Right renal pelvis (tissue), 4 donors: ENCODE data around the gene BLOC1S6. TPM values are rescaled to one million over a fixed set of nuclear protein-coding genes. Genes with fewer than 3 reads are reported as not detected.
A peak's percentile ranks its signal among the peaks of the same experiment; 100 is the strongest.

ENCODE experiments used
- DNase-seq, 4 donors: peaks; one replicate each; pipeline ENCODE4 v3.0.0-alpha.2; 2013; ENCODE audit warnings: low read depth in 4 of 4, low spot score in 3 of 4, missing footprints in 1 of 4
- polyA plus RNA-seq, 4 donors: library from polyadenylated mRNA; unstranded; fragments of 120-200 nt; gene quantifications; one replicate each; pipeline ENCODE4 v1.2.1, GENCODE V29; 2013; ENCODE audit not compliant: insufficient read length in 4 of 4

Gene BLOC1S6
- polyA plus RNA-seq, 4 donors, result 41.3 to 57.6 (median 50.8) TPM

GRCh38 chr15:45587863-45588170 is 638 bp downstream of the BLOC1S6 start:
- no peak for DNase-seq

- peak in 1 of 4 donors; percentile 18 for DNase-seq
Observed at GRCh38 chr15:45588219-45588875, 1.2 kb downstream of the BLOC1S6 start.

GRCh38 chr15:45589256-45589655 is 2.1 kb downstream of the BLOC1S6 start:
- DNase-seq, result no peak

- DNase-seq, result no peak
Observed at GRCh38 chr15:45594319-45594718, 7.1 kb downstream of the BLOC1S6 start.

GRCh38 chr15:45594835-45595530 is 7.8 kb downstream of the BLOC1S6 start:
- DNase-seq, result no peak

GRCh38 chr15:45603881-45604280 is 16.7 kb downstream of the BLOC1S6 start:
- DNase-seq, result no peak

GRCh38 chr15:45604326-45604725 is 17.1 kb downstream of the BLOC1S6 start:
- DNase-seq, result no peak

- DNase-seq, result no peak
Observed at GRCh38 chr15:45606413-45606812, 19.2 kb downstream of the BLOC1S6 start.

- no peak for DNase-seq
Observed at GRCh38 chr15:45606841-45607240, 19.7 kb downstream of the BLOC1S6 start.

GRCh38 chr15:45611305-45611704 is 24.1 kb downstream of the BLOC1S6 start:
- DNase-seq, result no peak

- DNase-seq, result no peak
Observed at GRCh38 chr15:45612790-45613415, 25.7 kb downstream of the BLOC1S6 start.

GRCh38 chr15:45616901-45617323 is 29.7 kb downstream of the BLOC1S6 start:
- no peak for DNase-seq

GRCh38 chr15:45618813-45619212 is 31.6 kb downstream of the BLOC1S6 start:
- DNase-seq, result no peak

- no peak for DNase-seq
Observed at GRCh38 chr15:45628136-45628535, 41.0 kb downstream of the BLOC1S6 start.

- DNase-seq, result peak in 2 of 4 donors; percentile 29 to 41
Observed at GRCh38 chr15:45630917-45631691, 43.9 kb downstream of the BLOC1S6 start.

GRCh38 chr15:45631776-45632175 is 44.6 kb downstream of the BLOC1S6 start:
- DNase-seq, result no peak

GRCh38 chr15:45634432-45635190 is 47.4 kb downstream of the BLOC1S6 start, which contains the start of gene SQOR:
Gene SQOR, plus strand, starts transcription at chr15:45635029. Its CDS starts 23,895 bp downstream, at chr15:45658924.
- peak in 2 of 4 donors; percentile 44 to 48 for DNase-seq

GRCh38 chr15:45635191-45635638 is 48.0 kb downstream of the BLOC1S6 start:
- DNase-seq, result peak in 1 of 4 donors; percentile 12

- no peak for DNase-seq
Observed at GRCh38 chr15:45635763-45636292, 48.6 kb downstream of the BLOC1S6 start.

- no peak for DNase-seq
Observed at GRCh38 chr15:45637141-45637540, 50.0 kb downstream of the BLOC1S6 start.
